GM18505 (cell line): Measurements from ENCODE around the gene GDF11.

Experiments
- ATAC-seq: cut with Tn5 transposase; IDR thresholded peaks from one replicate; pipeline ENCODE4 v1.9.1; 2021; ENCODE audit not compliant: unreplicated experiment
- POLR2A ChIP-seq: IDR thresholded peaks from 4 replicates; pipeline ENCODE4 v1.6.1; 2011; ENCODE audit warnings: borderline replicate concordance; ENCODE audit not compliant: insufficient read depth, insufficient read length; ENCODE audit errors: extremely low read depth

The GDF11 gene

DNA sequence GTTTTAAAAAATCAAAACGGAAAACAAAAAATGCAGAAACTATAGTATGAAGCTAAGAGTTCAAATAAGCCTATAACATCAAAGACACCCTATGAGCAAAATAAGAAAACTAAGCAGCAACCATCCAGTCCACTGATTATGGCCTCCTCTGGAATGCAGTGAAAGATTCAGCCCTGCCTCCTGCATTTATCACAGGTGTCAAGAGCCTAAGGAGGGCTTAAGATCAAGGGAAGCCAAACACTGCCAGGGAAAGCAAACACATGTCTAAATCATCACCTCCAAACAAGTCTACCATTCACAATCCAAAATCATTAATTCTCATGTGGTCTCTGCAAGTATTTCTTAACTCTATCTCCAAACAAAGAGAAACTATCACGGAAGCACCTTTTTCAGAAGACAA lies 46.2 kb downstream of the GDF11 start:
- ATAC-seq: no peak
- TF ChIP-seq POLR2A: no peak

DNA sequence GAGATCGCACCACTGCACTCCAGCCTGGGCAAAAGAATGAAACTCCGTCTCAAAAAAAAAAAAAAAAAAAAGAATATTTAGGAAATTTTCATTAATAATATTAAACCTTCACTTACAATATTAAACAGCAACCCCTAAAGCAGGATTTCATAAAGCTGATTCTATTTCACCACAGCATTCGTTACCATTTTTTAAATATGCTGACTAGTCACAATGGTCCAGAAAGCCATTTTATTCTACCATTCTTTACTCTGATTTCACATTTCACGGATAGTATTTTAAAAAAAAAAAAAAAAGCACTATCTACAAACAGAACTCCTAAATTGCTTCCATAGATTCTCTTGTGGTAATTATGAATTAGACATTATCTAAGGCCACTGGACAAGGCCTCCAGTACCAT lies 47.0 kb downstream of the GDF11 start:
- no peak for ATAC-seq
- no peak for TF ChIP-seq POLR2A

DNA sequence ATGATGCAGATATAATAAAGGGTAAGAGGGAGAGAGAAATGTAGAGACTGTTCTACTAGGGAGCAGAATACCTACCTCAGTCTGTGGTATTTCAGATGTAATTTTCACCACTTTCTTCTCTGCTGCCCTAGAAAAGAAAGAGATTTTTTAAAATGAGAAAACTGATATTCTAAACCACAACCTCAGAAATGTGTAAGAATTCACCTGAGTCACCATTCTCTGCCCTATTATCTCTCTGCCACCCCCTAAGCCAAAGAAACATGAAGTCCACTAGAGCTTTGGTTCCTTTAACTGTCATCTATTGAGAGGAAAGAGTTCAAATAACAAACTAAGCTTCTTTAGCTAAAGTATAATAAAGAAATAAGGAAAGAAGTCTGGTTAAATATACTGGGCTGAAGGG lies 53.0 kb downstream of the GDF11 start:
- ATAC-seq: no peak
- TF ChIP-seq POLR2A: no peak

DNA sequence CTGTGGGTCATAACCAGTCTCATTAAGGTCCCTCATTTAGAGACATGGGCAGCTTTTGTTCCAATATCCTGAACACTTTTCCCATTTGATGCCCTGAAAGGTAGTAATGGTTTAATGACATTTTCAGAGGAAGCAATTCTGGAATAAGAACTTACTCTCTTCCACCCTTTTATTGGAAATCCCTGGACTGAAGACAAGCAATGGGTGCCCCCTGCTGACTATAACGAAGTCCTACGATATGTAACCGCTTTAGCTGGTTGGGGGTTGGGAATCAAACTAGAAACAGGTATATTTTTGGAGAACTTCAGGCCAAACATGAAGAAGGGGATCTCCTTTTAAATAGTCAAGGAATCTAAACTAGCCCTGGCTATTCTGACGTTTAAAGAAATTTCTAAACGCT lies 54.1 kb downstream of the GDF11 start:
- ATAC-seq: no peak
- no peak for TF ChIP-seq POLR2A

- TF ChIP-seq POLR2A: no peak
- ATAC-seq: no peak
Observed at GRCh38 chr12:55797550-55797949, 54.6 kb downstream of the GDF11 start.
